ENCODE results near the gene SETD1B.
"Not testable (repeated sequence)": the region's sequence is repeated elsewhere in the genome, so short reads cannot be mapped to it uniquely, and the experiment has no call there.

SETD1B gene

DNA sequence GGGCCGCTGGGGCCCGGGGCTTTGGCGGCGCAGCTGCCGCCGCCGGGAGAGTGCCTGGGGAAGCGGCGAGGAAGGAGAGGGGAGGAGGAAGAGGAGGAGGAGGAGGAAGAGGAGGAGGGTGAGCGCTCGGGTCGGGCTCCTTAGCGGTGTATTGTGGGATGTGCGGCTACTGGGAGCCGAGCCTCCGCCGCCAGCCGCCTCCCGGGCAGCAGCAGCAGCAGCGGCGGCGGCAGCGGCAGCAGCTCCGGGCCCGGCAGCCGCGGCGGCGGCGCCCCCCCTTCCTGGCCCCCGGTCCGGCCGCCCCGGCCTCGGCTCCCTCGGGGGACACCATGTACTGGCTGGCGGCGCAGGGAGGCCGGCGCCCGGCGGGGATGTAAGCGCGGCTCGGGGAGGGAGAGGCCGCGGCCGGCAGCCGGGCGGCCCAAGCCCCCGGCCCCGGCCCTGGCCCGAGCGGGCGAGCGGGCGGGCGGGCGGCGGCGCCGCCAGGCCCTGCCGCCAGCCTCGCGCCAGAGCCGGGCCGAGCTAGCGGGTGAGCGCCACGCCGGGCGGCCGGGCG, at the start of gene SETD1B:
Gene SETD1B (plus strand): TSS at position 149 of the 556 bp plus-strand sequence. CDS start 729 bp downstream, outside the sequence.
- Histone ChIP-seq H3K4me1 (ENCODE audit: control insufficient read depth, insufficient read depth, low read length) (peaks cover 20% of the 10 kb centered on the region), H3K27me3 (ENCODE audit: control insufficient read depth, insufficient read depth, low read length) (no peaks in the 10 kb centered on the region), H3K27ac (ENCODE audit: low read depth, low read length) (peak within 1 kb of the TSS; percentile 98), H3K9ac (ENCODE audit: low read length) (peak within 1 kb of the TSS; percentile 59), H3K36me3 (ENCODE audit: control insufficient read depth, insufficient read depth, low read length) (peaks cover 7% of the 10 kb centered on the region), H3K4me3 (ENCODE audit: low read length) (peak within 1 kb of the TSS; percentile 92)

DNA sequence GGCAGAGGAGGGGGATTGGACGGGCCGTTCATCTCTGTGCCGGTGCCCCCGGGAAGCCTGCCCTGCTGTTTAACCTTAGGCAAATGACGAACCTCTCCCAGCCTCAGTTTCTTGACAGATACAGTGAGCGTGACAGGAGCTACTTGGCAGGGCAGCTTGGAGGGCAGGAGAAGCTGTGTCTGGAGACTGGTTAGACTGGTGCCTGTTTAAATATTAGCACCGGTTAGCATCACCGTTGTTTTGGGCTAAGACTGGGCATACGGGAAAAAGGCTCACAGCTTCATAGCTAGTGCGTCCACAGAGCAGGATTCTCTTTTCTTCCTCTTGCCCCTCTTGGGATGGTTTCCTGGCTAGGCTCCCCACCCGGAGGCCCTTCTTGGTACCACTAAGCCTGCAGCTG, 49.0 kb upstream of the SETD1B start:
- H3K9ac ChIP-seq (ENCODE audit: low read length): no peak overlapping the region
- peaks cover 7% of the 10 kb centered on the region for H3K4me1 ChIP-seq (ENCODE audit: control insufficient read depth, insufficient read depth, low read length)
- no peak overlapping the region for H3K4me3 ChIP-seq (ENCODE audit: low read length)
- no peaks in the 10 kb centered on the region for H3K27me3 ChIP-seq (ENCODE audit: control insufficient read depth, insufficient read depth, low read length)
- no peaks in the 10 kb centered on the region for H3K36me3 ChIP-seq (ENCODE audit: control insufficient read depth, insufficient read depth, low read length)
- H3K27ac ChIP-seq (ENCODE audit: low read depth, low read length): peak overlapping the region; percentile 79

DNA sequence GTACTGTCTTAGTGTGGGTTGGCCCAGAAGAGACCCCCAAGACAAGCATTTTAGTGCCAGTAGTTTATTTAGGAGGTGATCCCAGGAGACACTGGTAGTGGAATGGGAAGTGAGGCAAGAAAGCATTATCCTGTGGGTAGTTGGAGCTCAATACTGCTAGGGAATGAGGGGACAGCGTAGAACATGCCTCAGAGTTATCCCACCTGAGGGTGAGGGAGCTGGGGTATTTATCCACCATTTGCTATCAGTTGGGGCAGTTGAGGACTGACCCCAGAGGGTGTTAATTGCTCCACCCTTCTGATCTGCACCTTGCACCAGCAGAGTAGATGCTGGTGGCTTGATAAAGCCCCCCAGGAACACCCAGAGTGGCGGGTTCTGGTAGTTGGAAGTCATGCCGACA, 48.2 kb upstream of the SETD1B start:
- Histone ChIP-seq H3K9ac (ENCODE audit: low read length) (no peak overlapping the region), H3K36me3 (ENCODE audit: control insufficient read depth, insufficient read depth, low read length) (no peaks in the 10 kb centered on the region), H3K27me3 (ENCODE audit: control insufficient read depth, insufficient read depth, low read length) (no peaks in the 10 kb centered on the region)

DNA sequence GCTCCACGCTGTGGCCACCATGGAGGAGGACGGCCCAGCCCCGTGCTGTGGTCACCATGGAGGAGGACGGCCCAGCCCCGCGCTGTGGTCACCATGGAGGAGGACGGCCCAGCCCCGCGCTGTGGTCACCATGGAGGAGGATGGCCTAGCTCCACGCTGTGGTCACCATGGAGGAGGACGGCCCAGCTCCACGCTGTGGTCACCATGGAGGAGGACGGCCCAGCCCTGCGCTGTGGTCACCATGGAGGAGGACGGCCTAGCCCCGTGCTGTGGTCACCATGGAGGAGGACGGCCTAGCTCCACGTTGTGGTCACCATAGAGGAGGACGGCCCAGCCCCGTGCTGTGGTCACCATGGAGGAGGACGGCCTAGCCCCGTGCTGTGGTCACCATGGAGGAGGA, 45.3 kb upstream of the SETD1B start:
- H3K4me3 ChIP-seq (ENCODE audit: low read length); H3K27me3 ChIP-seq (ENCODE audit: control insufficient read depth, insufficient read depth, low read length); H3K9ac ChIP-seq (ENCODE audit: low read length); H3K27ac ChIP-seq (ENCODE audit: low read depth, low read length); H3K36me3 ChIP-seq (ENCODE audit: control insufficient read depth, insufficient read depth, low read length): not testable (repeated sequence)
- peaks cover 12% of the 10 kb centered on the region for H3K4me1 ChIP-seq (ENCODE audit: control insufficient read depth, insufficient read depth, low read length)

More for the DNA sequence above, 48.2 kb upstream of the SETD1B start:
- no peak overlapping the region for H3K27ac ChIP-seq (ENCODE audit: low read depth, low read length)
- peaks cover 7% of the 10 kb centered on the region for H3K4me1 ChIP-seq (ENCODE audit: control insufficient read depth, insufficient read depth, low read length)
- H3K4me3 ChIP-seq (ENCODE audit: low read length): no peak overlapping the region

DNA sequence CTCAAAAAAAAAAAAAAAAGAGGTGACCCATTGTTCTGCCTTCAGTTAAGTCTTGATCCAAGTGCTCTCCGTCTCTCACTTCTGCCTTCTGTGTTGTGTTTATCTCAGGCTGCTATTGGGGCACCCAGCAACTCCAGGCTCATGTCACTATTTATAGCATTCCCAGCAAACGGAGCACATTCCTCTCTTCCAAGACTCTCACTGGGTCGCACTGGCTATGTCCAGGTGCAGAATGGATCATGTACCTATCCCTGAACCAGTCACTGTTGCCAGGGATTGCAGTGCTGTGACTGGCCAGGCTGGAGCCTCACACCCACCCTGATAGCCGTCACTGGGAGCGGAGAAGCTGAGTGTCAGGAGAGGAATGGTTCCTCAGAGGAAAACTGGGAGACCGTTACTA, 41.5 kb upstream of the SETD1B start:
- Histone ChIP-seq H3K27me3 (ENCODE audit: control insufficient read depth, insufficient read depth, low read length) (no peaks in the 10 kb centered on the region), H3K27ac (ENCODE audit: low read depth, low read length) (no peak overlapping the region), H3K4me1 (ENCODE audit: control insufficient read depth, insufficient read depth, low read length) (peaks cover 8% of the 10 kb centered on the region), H3K9ac (ENCODE audit: low read length) (no peak overlapping the region), H3K4me3 (ENCODE audit: low read length) (no peak overlapping the region), H3K36me3 (ENCODE audit: control insufficient read depth, insufficient read depth, low read length) (no peaks in the 10 kb centered on the region)

DNA sequence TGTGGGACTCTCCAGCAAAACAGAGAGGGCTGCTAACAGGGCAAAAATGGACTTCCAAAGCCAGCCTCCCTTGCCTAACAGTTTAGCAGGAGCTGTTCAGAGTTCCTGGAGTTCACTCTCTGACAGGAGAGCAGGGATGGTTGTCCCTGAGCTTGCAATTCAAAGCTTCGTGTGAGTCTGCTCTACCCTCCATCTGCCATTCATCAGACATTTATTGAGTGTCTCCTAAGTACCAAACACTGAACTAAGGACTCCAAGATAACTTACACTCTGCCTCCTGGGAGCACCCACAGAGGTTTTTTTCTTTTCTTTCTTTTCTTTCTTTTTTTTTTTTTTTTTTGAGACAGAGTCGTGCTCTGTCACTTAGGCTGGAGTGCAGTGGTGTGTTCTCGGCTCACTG, 39.0 kb upstream of the SETD1B start:
- Histone ChIP-seq H3K4me3 (ENCODE audit: low read length) (no peak overlapping the region), H3K27me3 (ENCODE audit: control insufficient read depth, insufficient read depth, low read length) (no peaks in the 10 kb centered on the region), H3K9ac (ENCODE audit: low read length) (no peak overlapping the region), H3K27ac (ENCODE audit: low read depth, low read length) (no peak overlapping the region), H3K36me3 (ENCODE audit: control insufficient read depth, insufficient read depth, low read length) (no peaks in the 10 kb centered on the region), H3K4me1 (ENCODE audit: control insufficient read depth, insufficient read depth, low read length) (peaks cover 22% of the 10 kb centered on the region)

GRCh38 chr12:121765573-121765972, 38.2 kb upstream of the SETD1B start:
- H3K4me1 ChIP-seq (ENCODE audit: control insufficient read depth, insufficient read depth, low read length): peaks cover 22% of the 10 kb centered on the region
- no peak overlapping the region for H3K4me3 ChIP-seq (ENCODE audit: low read length)
- no peaks in the 10 kb centered on the region for H3K36me3 ChIP-seq (ENCODE audit: control insufficient read depth, insufficient read depth, low read length)
- no peak overlapping the region for H3K27ac ChIP-seq (ENCODE audit: low read depth, low read length)
- no peaks in the 10 kb centered on the region for H3K27me3 ChIP-seq (ENCODE audit: control insufficient read depth, insufficient read depth, low read length)
- no peak overlapping the region for H3K9ac ChIP-seq (ENCODE audit: low read length)

- Histone ChIP-seq H3K9ac (ENCODE audit: low read length) (no peak overlapping the region), H3K4me1 (ENCODE audit: control insufficient read depth, insufficient read depth, low read length) (peaks cover 22% of the 10 kb centered on the region)
These were observed 37.3 kb upstream of the SETD1B start for GRCh38 chr12:121766290-121767039.

GRCh38 chr12:121767525-121768016, 36.2 kb upstream of the SETD1B start:
- Histone ChIP-seq H3K4me1 (ENCODE audit: control insufficient read depth, insufficient read depth, low read length) (peaks cover 18% of the 10 kb centered on the region), H3K9ac (ENCODE audit: low read length) (no peak overlapping the region), H3K27ac (ENCODE audit: low read depth, low read length) (peak overlapping the region; percentile 76), H3K4me3 (ENCODE audit: low read length) (no peak overlapping the region), H3K27me3 (ENCODE audit: control insufficient read depth, insufficient read depth, low read length) (no peaks in the 10 kb centered on the region), H3K36me3 (ENCODE audit: control insufficient read depth, insufficient read depth, low read length) (no peaks in the 10 kb centered on the region)

More at GRCh38 chr12:121766290-121767039, 37.3 kb upstream of the SETD1B start:
- H3K4me3 ChIP-seq (ENCODE audit: low read length): no peak overlapping the region
- H3K36me3 ChIP-seq (ENCODE audit: control insufficient read depth, insufficient read depth, low read length): no peaks in the 10 kb centered on the region
- no peaks in the 10 kb centered on the region for H3K27me3 ChIP-seq (ENCODE audit: control insufficient read depth, insufficient read depth, low read length)
- H3K27ac ChIP-seq (ENCODE audit: low read depth, low read length): no peak overlapping the region

DNA sequence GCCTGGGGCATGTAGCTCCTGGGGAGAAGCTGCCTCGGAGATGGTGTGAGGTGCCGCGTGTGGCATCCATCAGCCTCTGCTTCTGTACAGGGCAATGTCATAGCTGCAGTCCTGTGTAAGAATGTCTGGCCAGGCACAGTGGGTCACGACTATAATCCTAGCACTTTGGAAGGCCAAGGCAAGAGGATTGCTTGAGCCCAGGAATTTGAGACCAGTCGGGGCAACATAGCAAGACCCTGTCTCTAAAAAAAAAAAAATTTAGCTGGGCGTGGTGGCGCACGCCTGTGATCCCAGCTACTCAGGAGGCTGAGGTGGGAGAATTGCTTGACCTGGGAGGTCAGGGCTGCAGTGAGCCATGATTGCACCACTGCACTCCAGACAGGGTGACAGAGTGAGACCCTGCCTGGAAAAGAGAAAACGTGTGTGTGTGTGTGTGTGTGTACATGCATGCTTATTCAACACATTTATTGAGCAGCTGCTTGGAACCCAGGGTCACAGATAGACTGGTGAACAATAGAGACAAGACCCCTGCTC, 34.4 kb upstream of the SETD1B start:
- Histone ChIP-seq H3K9ac (ENCODE audit: low read length) (no peak overlapping the region), H3K27me3 (ENCODE audit: control insufficient read depth, insufficient read depth, low read length) (no peaks in the 10 kb centered on the region), H3K4me1 (ENCODE audit: control insufficient read depth, insufficient read depth, low read length) (peaks cover 24% of the 10 kb centered on the region), H3K27ac (ENCODE audit: low read depth, low read length) (no peak overlapping the region), H3K36me3 (ENCODE audit: control insufficient read depth, insufficient read depth, low read length) (no peaks in the 10 kb centered on the region), H3K4me3 (ENCODE audit: low read length) (no peak overlapping the region)

DNA sequence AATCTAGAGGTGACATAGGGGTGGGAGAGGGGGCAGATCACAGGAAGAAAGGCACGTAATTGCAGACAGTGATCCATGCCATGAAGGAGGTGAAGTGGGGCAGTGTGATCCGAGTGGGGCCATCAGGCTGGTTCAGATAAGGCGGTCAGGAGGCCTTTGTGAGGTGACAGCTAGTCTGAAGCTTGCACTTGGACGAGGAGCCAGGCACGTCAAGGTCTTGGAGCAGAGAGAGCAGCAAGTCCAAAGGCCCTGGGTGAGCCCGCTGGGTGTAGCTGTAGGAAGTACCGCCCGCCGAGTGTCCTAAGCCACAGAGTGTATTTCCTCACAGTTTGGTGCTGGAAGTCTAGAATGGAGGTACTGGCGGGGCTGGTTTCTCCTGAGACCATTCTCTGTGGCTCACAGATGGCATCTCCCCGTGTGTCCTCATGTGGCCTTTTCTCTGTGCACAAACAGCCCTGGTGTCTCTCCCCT, 33.9 kb upstream of the SETD1B start:
- Histone ChIP-seq H3K9ac (ENCODE audit: low read length) (no peak overlapping the region), H3K27me3 (ENCODE audit: control insufficient read depth, insufficient read depth, low read length) (no peaks in the 10 kb centered on the region), H3K4me3 (ENCODE audit: low read length) (no peak overlapping the region), H3K36me3 (ENCODE audit: control insufficient read depth, insufficient read depth, low read length) (no peaks in the 10 kb centered on the region), H3K4me1 (ENCODE audit: control insufficient read depth, insufficient read depth, low read length) (peaks cover 24% of the 10 kb centered on the region), H3K27ac (ENCODE audit: low read depth, low read length) (no peak overlapping the region)

DNA sequence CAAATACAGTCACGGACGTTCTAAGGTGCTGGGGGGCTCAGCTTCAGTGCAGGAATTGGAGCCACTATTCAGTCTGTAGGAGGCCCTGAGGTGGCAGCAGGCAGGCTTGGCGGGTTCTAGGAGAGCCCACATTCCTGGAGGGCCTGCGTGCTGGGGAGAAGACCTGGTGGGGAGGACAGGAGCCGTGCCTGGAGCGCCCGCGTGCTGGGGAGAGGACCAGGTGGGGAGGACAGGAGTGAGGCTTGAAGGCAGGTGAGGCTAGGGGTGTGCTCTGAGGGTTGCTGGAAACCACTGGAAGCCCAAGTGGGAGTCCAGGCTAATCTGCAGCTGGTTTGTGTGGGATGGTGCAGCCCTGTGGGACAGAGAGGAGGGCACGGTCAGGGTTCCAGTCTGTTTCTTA, 33.4 kb upstream of the SETD1B start:
- no peaks in the 10 kb centered on the region for H3K27me3 ChIP-seq (ENCODE audit: control insufficient read depth, insufficient read depth, low read length)
- no peak overlapping the region for H3K9ac ChIP-seq (ENCODE audit: low read length)
- H3K4me3 ChIP-seq (ENCODE audit: low read length): no peak overlapping the region
- H3K36me3 ChIP-seq (ENCODE audit: control insufficient read depth, insufficient read depth, low read length): no peaks in the 10 kb centered on the region
- H3K27ac ChIP-seq (ENCODE audit: low read depth, low read length): no peak overlapping the region
- H3K4me1 ChIP-seq (ENCODE audit: control insufficient read depth, insufficient read depth, low read length): peaks cover 24% of the 10 kb centered on the region

All from rectal smooth muscle tissue (tissue), 1 donor.